Measurements from ENCODE around the gene CD52.

- TF ChIP-seq POLR2AphosphoS5 (IDR thresholded peaks at IDR 0.05; ENCODE audit: low read depth): no peak
- no peak for TF ChIP-seq CTCF (conservative IDR thresholded peaks at IDR 0.05; ENCODE audit: low read depth in 2 of 2)
- no peak for TF ChIP-seq CREB1 (CRISPR knock-in tag; IDR thresholded peaks at IDR 0.05; ENCODE audit: low read depth)
- TF ChIP-seq EZH2 (IDR thresholded peaks at IDR 0.05; ENCODE audit: low read depth, unreplicated experiment): no peak
- no peak for TF ChIP-seq EZH2phosphoT487 (IDR thresholded peaks at IDR 0.05; ENCODE audit: unreplicated experiment)
- TF ChIP-seq JUNB (IDR thresholded peaks at IDR 0.05; ENCODE audit: unreplicated experiment): no peak
- no peak for TF ChIP-seq REST (IDR thresholded peaks at IDR 0.05; ENCODE audit: unreplicated experiment)
- no peak for TF ChIP-seq ZNF331 (CRISPR knock-in tag; IDR thresholded peaks at IDR 0.05; ENCODE audit: low read depth)
- TF ChIP-seq ETS1 (IDR thresholded peaks at IDR 0.05): no peak
- no peak for TF ChIP-seq STAT1 (IDR thresholded peaks at IDR 0.05; ENCODE audit: unreplicated experiment)
- TF ChIP-seq NANOG (IDR thresholded peaks at IDR 0.05; ENCODE audit: borderline replicate concordance): no peak
- TF ChIP-seq ZNF114 (CRISPR knock-in tag; IDR thresholded peaks at IDR 0.05): no peak
- no peak for TF ChIP-seq ZNF462 (CRISPR knock-in tag; IDR thresholded peaks at IDR 0.05)
Observed at GRCh38 chr1:26297791-26298124, 20.0 kb upstream of the CD52 start.
